Calu3 (cell line): Measurements from ENCODE around the gene TM7SF2. TPM values are rescaled to one million over a fixed set of nuclear protein-coding genes. Genes with fewer than 3 reads are reported as not detected.

Source experiments
- BruUV-seq: library from RNA; stranded (reverse); fragments of 400-500 nt; replicated peaks from 2 replicates; lab custom pipeline; 2021; lab: Mats Ljungman, UMichigan
- CTCF ChIA-PET: fragments of 300-600 bp; sonication (Branson Sonifier 250); formaldehyde crosslinking; loops from one replicate; lab custom pipeline; 2022; ENCODE audit warnings: antibody characterized with exemption; lab: Charles Lee
- DNase-seq: peaks from one replicate; pipeline ENCODE4 v3.0.0; 2022
- H3K27ac Mint-ChIP-seq: one replicate; pipeline ENCODE4 v1.8.0; 2022; ENCODE audit warnings: mixed read lengths; ENCODE audit not compliant: unreplicated experiment
- H3K27me3 Mint-ChIP-seq: one replicate; pipeline ENCODE4 v1.8.0; 2022; ENCODE audit warnings: mixed read lengths; ENCODE audit not compliant: unreplicated experiment
- H3K36me3 Mint-ChIP-seq: one replicate; pipeline ENCODE4 v1.8.0; 2022; ENCODE audit warnings: mild to moderate bottlenecking, moderate library complexity, mixed read lengths; ENCODE audit not compliant: insufficient read depth, unreplicated experiment
- H3K4me1 Mint-ChIP-seq: one replicate; pipeline ENCODE4 v1.8.0; 2022; ENCODE audit warnings: mild to moderate bottlenecking, low read depth, mixed read lengths; ENCODE audit not compliant: unreplicated experiment
- H3K4me3 Mint-ChIP-seq: one replicate; pipeline ENCODE4 v1.8.0; 2022; ENCODE audit warnings: mild to moderate bottlenecking, low read depth, moderate library complexity, mixed read lengths; ENCODE audit not compliant: unreplicated experiment
- H3K9me3 Mint-ChIP-seq: one replicate; pipeline ENCODE4 v1.8.0; 2022; ENCODE audit warnings: low read depth, mixed read lengths; ENCODE audit not compliant: unreplicated experiment
- CTCF ChIP-seq: fragments of 200-600 bp; IDR thresholded peaks from one replicate; pipeline ENCODE4 v1.8.0; 2022; ENCODE audit warnings: antibody characterized with exemption; ENCODE audit not compliant: unreplicated experiment
- intact Hi-C: fragments of 100-400 bp; cut with micrococcal nuclease; formaldehyde crosslinking; loops from one replicate; pipeline ENCODE4 v1.10.0; 2022; ENCODE audit not compliant: unreplicated experiment
- total RNA-seq: library from RNA; stranded (reverse); gene quantifications from 2 replicates; pipeline ENCODE4 v1.2.3, GENCODE V29; 2022

The TM7SF2 gene
- total RNA-seq, 1 experiment from 2014 or later: 41.2 TPM

GRCh38 chr11:65078786-65079342, 32.8 kb upstream of the TM7SF2 start:
- BruUV-seq: no TSS peak
- intact Hi-C loops: no loop called here
- no peak for TF ChIP-seq CTCF
- Mint-ChIP-seq H3K4me1 (peaks cover 33% of the 10 kb centered on the region), H3K27me3 (no peaks in the 10 kb centered on the region), H3K4me3 (no peak overlapping the region), H3K9me3 (no peaks in the 10 kb centered on the region), H3K36me3 (peaks cover 36% of the 10 kb centered on the region), H3K27ac (no peak overlapping the region)
- no peak for DNase-seq
- CTCF ChIA-PET: interaction anchor here (0.6 to 1.2 kb wide), 3 partner anchors 43 to 240 kb away, joined by 3 to 6 read pairs (median 3); partner anchors contain the start of genes FAU, MRPL49 and SNX15

GRCh38 chr11:65083134-65083833, 28.4 kb upstream of the TM7SF2 start:
- intact Hi-C loops: no loop called here
- Mint-ChIP-seq H3K9me3 (no peaks in the 10 kb centered on the region), H3K4me1 (peaks cover 39% of the 10 kb centered on the region), H3K36me3 (peaks cover 61% of the 10 kb centered on the region), H3K27me3 (no peaks in the 10 kb centered on the region), H3K4me3 (peak overlapping the region; percentile 100), H3K27ac (peak overlapping the region; percentile 97)
- CTCF ChIA-PET: no interaction called here
- TSS peak; percentile 57 for BruUV-seq
- no peak for DNase-seq
- TF ChIP-seq CTCF: no peak

- H3K4me3 Mint-ChIP-seq: peak within 1 kb of the TSS; percentile 100
- DNase-seq: peak; percentile 97
- no TSS peak for BruUV-seq
- TF ChIP-seq CTCF: no peak
- intact Hi-C loops: no loop called here
- H3K27me3 Mint-ChIP-seq: no peaks in the 10 kb centered on the region
- peak within 1 kb of the TSS; percentile 97 for H3K27ac Mint-ChIP-seq
- H3K4me1 Mint-ChIP-seq: peaks cover 32% of the 10 kb centered on the region
- CTCF ChIA-PET: no interaction called here
- peaks cover 64% of the 10 kb centered on the region for H3K36me3 Mint-ChIP-seq
- no peaks in the 10 kb centered on the region for H3K9me3 Mint-ChIP-seq
Measured at GRCh38 chr11:65083834-65084597, 27.7 kb upstream of the TM7SF2 start, which contains the start of the genes CDCA5 and ZFPL1. TSS of gene CDCA5 (minus strand) at chr11:65084040. CDS start at chr11:65083978, 62 bp downstream. TSS of gene ZFPL1 (plus strand) at chr11:65084222. CDS start at chr11:65084699, 477 bp downstream.

- H3K4me3 Mint-ChIP-seq: peak overlapping the region; percentile 100
- intact Hi-C loops: no loop called here
- TF ChIP-seq CTCF: no peak
- peak overlapping the region; percentile 97 for H3K27ac Mint-ChIP-seq
- DNase-seq: no peak
- CTCF ChIA-PET: no interaction called here
- peaks cover 62% of the 10 kb centered on the region for H3K36me3 Mint-ChIP-seq
- H3K9me3 Mint-ChIP-seq: no peaks in the 10 kb centered on the region
- peaks cover 32% of the 10 kb centered on the region for H3K4me1 Mint-ChIP-seq
- no peaks in the 10 kb centered on the region for H3K27me3 Mint-ChIP-seq
- no TSS peak for BruUV-seq
Measured at GRCh38 chr11:65084598-65085375, 26.9 kb upstream of the TM7SF2 start.
